GM12872 (cell line): ENCODE results near the gene SNAPC5.

ENCODE experiments used
- CTCF ChIP-seq: IDR thresholded peaks from 3 replicates; pipeline ENCODE4 v1.5.1; 2011; ENCODE audit warnings: low read depth, mild to moderate bottlenecking, low read length, moderate library complexity; ENCODE audit not compliant: insufficient read depth

SNAPC5 gene

GRCh38 chr15:66474963-66475362 lies 22.6 kb downstream of the SNAPC5 start:
- no peak for TF ChIP-seq CTCF

- no peak for TF ChIP-seq CTCF
Observed at GRCh38 chr15:66474135-66474534, 23.4 kb downstream of the SNAPC5 start.

GRCh38 chr15:66472176-66472999 lies 25.2 kb downstream of the SNAPC5 start:
- no peak for TF ChIP-seq CTCF

- TF ChIP-seq CTCF: no peak
Observed at GRCh38 chr15:66462627-66463026, 34.9 kb downstream of the SNAPC5 start.

GRCh38 chr15:66461917-66462316 lies 35.6 kb downstream of the SNAPC5 start:
- no peak for TF ChIP-seq CTCF

- no peak for TF ChIP-seq CTCF
Observed at GRCh38 chr15:66459818-66460615, 37.5 kb downstream of the SNAPC5 start.

GRCh38 chr15:66456211-66456610 lies 41.4 kb downstream of the SNAPC5 start:
- no peak for TF ChIP-seq CTCF
